Progenitor cell of endocrine pancreas (in vitro differentiated cells): ENCODE measurements around the gene CDC6. TPM values are rescaled to one million over a fixed set of nuclear protein-coding genes. Genes with fewer than 3 reads are reported as not detected.
"Not testable (repeated sequence)": the region's sequence is repeated elsewhere in the genome, so short reads cannot be mapped to it uniquely, and the experiment has no call there.

ENCODE experiments used
- DNase-seq: peaks from one replicate; pipeline ENCODE4 v3.0.0; 2021; ENCODE audit warnings: low spot score; ENCODE audit not compliant: unreplicated experiment
- H3K27ac Mint-ChIP-seq: 2 replicates; pipeline ENCODE4 v1.8.0; 2021; ENCODE audit warnings: mild to moderate bottlenecking, moderate library complexity, mixed read lengths
- H3K27me3 Mint-ChIP-seq: 2 replicates; pipeline ENCODE4 v1.8.0; 2021; ENCODE audit warnings: mixed read lengths
- H3K36me3 Mint-ChIP-seq: 2 replicates; pipeline ENCODE4 v1.8.0; 2022; ENCODE audit warnings: mixed read lengths; ENCODE audit not compliant: insufficient read depth
- H3K4me1 Mint-ChIP-seq: 2 replicates; pipeline ENCODE4 v1.8.0; 2021; ENCODE audit warnings: low read depth, mixed read lengths
- H3K4me3 Mint-ChIP-seq: 2 replicates; pipeline ENCODE4 v1.8.0; 2021; ENCODE audit warnings: low read depth, mild to moderate bottlenecking, moderate library complexity, mixed read lengths
- H3K9me3 Mint-ChIP-seq: 2 replicates; pipeline ENCODE4 v1.8.0; 2021; ENCODE audit warnings: low read depth, mixed read lengths
- total RNA-seq: library from RNA; stranded (reverse); gene quantifications from 2 replicates; pipeline ENCODE4 v1.2.1, GENCODE V29; 2021
- TF ChIP-seq, protein P1 (sequence below): fragments of 200-600 bp; sonication (generic); IDR thresholded peaks from one replicate; pipeline ENCODE4 v1.5.0; 2021; ENCODE audit warnings: antibody characterized with exemption, mild to moderate bottlenecking; ENCODE audit not compliant: unreplicated experiment

The CDC6 gene
- total RNA-seq, 1 donor from 2014 or later, result 35.7 TPM

- no peak overlapping the region for H3K4me3 Mint-ChIP-seq
- no peaks in the 10 kb centered on the region for H3K9me3 Mint-ChIP-seq
- H3K27me3 Mint-ChIP-seq, result no peaks in the 10 kb centered on the region
- peaks cover 13% of the 10 kb centered on the region for H3K36me3 Mint-ChIP-seq
- no peak overlapping the region for H3K27ac Mint-ChIP-seq
- TF ChIP-seq, protein P1, sequence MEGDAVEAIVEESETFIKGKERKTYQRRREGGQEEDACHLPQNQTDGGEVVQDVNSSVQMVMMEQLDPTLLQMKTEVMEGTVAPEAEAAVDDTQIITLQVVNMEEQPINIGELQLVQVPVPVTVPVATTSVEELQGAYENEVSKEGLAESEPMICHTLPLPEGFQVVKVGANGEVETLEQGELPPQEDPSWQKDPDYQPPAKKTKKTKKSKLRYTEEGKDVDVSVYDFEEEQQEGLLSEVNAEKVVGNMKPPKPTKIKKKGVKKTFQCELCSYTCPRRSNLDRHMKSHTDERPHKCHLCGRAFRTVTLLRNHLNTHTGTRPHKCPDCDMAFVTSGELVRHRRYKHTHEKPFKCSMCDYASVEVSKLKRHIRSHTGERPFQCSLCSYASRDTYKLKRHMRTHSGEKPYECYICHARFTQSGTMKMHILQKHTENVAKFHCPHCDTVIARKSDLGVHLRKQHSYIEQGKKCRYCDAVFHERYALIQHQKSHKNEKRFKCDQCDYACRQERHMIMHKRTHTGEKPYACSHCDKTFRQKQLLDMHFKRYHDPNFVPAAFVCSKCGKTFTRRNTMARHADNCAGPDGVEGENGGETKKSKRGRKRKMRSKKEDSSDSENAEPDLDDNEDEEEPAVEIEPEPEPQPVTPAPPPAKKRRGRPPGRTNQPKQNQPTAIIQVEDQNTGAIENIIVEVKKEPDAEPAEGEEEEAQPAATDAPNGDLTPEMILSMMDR, result no peak
- DNase-seq, result no peak
- H3K4me1 Mint-ChIP-seq, result peaks cover 4% of the 10 kb centered on the region
These were observed 5.7 kb downstream of the CDC6 start for GRCh38 chr17:40293363-40293762.

DNA sequence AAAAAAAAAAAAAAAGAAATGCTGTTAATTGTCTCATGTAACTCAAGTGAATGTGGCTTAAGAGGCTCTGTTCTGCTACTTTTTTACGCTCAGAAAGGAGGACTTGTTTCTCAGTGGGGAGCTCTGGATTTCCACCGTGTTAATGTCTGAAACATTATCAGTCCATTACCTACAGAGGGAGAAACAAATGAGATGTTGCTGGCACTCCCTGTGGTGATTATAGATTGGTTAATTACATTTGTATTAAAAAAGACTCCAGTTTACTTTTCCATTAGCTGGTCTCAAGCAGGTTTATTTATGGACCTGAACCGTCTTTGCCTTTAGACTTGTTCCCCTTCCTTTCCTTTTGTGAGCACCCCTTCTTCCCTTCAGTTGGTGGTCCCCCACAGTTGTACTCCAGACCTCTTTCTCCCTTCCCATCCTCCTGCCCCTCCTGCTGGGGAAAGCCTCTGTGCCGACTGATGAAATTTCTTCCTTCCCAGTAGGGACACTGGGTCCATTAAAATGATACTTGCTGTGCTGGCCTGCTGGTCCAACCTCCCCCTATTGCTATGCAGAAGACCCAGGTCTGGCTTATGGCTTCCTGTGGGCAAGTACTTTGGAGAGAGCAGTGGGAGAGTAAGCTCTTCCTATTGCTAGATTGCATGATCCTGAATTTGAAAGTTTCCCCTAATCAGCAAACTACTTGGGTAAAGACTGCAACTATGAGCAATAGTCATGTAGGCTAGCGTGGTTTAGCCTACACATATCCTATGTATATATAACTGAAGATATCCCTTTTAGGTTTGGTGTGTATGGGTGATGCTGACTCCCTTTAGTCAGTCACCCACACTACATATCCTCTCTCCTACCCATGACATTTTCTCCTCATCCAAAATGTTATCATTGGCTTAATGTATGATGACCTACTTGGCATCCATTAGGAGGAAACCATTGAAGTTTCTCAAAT is 8.1 kb downstream of the CDC6 start:
- no peak for DNase-seq
- no peak overlapping the region for H3K27ac Mint-ChIP-seq

DNA sequence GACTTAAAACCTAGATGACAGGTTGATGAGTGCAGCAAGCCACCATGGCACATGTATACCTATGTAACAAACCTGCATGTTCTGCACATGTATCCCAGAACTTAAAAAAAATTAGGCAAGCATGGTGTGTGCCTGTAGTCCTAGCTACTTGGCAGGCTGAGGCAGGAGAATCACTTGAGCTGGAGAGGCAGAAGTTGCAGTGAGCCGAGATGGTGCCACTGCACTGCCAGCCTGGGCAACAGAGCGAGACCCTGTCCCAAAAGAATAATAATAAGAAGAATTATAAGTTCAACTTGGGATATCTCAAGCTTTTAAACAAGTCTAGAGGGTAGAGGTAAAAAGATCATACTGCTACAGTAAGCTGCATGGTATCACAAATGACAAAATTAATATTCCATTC is 9.8 kb downstream of the CDC6 start:
- H3K4me3 Mint-ChIP-seq, result no peak overlapping the region
- TF ChIP-seq, protein P1, result no peak
- H3K27ac Mint-ChIP-seq, result no peak overlapping the region
- H3K27me3 Mint-ChIP-seq, result no peaks in the 10 kb centered on the region
- H3K4me1 Mint-ChIP-seq, result no peaks in the 10 kb centered on the region
- H3K9me3 Mint-ChIP-seq, result no peaks in the 10 kb centered on the region
- no peak for DNase-seq
- H3K36me3 Mint-ChIP-seq, result peaks cover 13% of the 10 kb centered on the region

More for the DNA sequence above, 8.1 kb downstream of the CDC6 start:
- Mint-ChIP-seq H3K36me3 (peaks cover 12% of the 10 kb centered on the region), H3K4me3 (no peak overlapping the region), H3K27me3 (no peaks in the 10 kb centered on the region), H3K4me1 (no peaks in the 10 kb centered on the region), H3K9me3 (no peaks in the 10 kb centered on the region)
- TF ChIP-seq, protein P1, result no peak

GRCh38 chr17:40298726-40299125 is 11.0 kb downstream of the CDC6 start:
- Mint-ChIP-seq H3K4me1 (peaks cover 6% of the 10 kb centered on the region), H3K36me3 (peaks cover 10% of the 10 kb centered on the region), H3K27ac (no peak overlapping the region), H3K4me3 (no peak overlapping the region), H3K9me3 (no peaks in the 10 kb centered on the region), H3K27me3 (no peaks in the 10 kb centered on the region)
- DNase-seq, result no peak
- TF ChIP-seq, protein P1, result no peak

- H3K27me3 Mint-ChIP-seq, DNase-seq, H3K4me3 Mint-ChIP-seq, H3K9me3 Mint-ChIP-seq, H3K27ac Mint-ChIP-seq, H3K4me1 Mint-ChIP-seq: not testable (repeated sequence)
- peaks cover 10% of the 10 kb centered on the region for H3K36me3 Mint-ChIP-seq
These were observed 11.6 kb downstream of the CDC6 start for GRCh38 chr17:40299159-40299757.
